ENCODE results near the gene ABCA10. TPM values are rescaled to one million over a fixed set of nuclear protein-coding genes. Genes with fewer than 3 reads are reported as not detected.

The ABCA10 gene
- total RNA-seq, 2 donors from 2014 or later, result not detected

DNA sequence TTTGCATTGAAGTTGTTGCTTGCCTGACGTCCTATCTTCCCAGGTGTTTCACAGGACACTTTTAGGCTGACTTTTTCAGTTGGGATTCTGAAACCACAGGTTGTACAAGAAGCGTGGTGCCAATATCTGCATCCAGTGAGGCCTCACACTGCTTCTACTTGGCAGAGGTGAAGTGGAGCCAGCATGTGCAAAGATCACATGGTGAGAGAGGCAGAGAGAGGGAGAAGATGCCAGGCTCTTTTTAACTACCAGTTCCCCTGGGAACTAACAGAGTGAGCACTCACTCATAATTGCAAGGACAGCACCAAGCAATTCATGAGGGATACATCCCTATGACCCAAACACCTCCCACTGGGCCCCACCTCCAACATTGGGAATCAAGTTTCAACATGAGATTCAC is 81.2 kb downstream of the ABCA10 start:
- peaks cover 8% of the 10 kb centered on the region for H3K9me3 Mint-ChIP-seq
- H3K4me1 ChIP-seq (ENCODE audit: control insufficient read depth, insufficient read depth, low read length), result no peaks in the 10 kb centered on the region

GRCh38 chr17:69144331-69145255 is 84.0 kb downstream of the ABCA10 start:
- Mint-ChIP-seq H3K9me3 (no peaks in the 10 kb centered on the region), H3K4me3 (no peak overlapping the region), H3K36me3 (ENCODE audit: low read depth) (no peaks in the 10 kb centered on the region), H3K27me3 (ENCODE audit: insufficient read depth) (peaks cover 6% of the 10 kb centered on the region), H3K4me1 (no peaks in the 10 kb centered on the region), H3K27ac (no peak overlapping the region)
- Histone ChIP-seq H3K36me3 (ENCODE audit: control insufficient read depth, insufficient read depth, low read length) (no peaks in the 10 kb centered on the region), H3K9me3 (ENCODE audit: control insufficient read depth, low read length) (no peaks in the 10 kb centered on the region), H3K27ac (ENCODE audit: low read depth, low read length) (no peak overlapping the region), H3K27me3 (ENCODE audit: control insufficient read depth, insufficient read depth, low read length, poor library complexity, severe bottlenecking) (no peaks in the 10 kb centered on the region), H3K9ac (ENCODE audit: extremely low read depth, low read length, poor library complexity, severe bottlenecking) (no peak overlapping the region), H3K4me3 (ENCODE audit: low read length) (no peak overlapping the region), H3K4me1 (ENCODE audit: control insufficient read depth, insufficient read depth, low read length) (no peaks in the 10 kb centered on the region)
- TF ChIP-seq CTCF (conservative IDR thresholded peaks at IDR 0.05), result no peak
- 90% methylated on average over 2 of the region's 2 CpGs; no CpG with 5 or more reads in 1 of the 2 experiments for whole genome bisulfite sequencing, 2 experiments (ENCODE audit: insufficient coverage in 1 of 2, insufficient read length in 1 of 2)
- no peak for DNase-seq

More for the DNA sequence above, 81.2 kb downstream of the ABCA10 start:
- Mint-ChIP-seq H3K27ac (no peak overlapping the region), H3K36me3 (ENCODE audit: low read depth) (no peaks in the 10 kb centered on the region), H3K27me3 (ENCODE audit: insufficient read depth) (peaks cover 6% of the 10 kb centered on the region), H3K4me3 (no peak overlapping the region), H3K4me1 (no peaks in the 10 kb centered on the region)
- no peaks in the 10 kb centered on the region for H3K9me3 ChIP-seq (ENCODE audit: control insufficient read depth, low read length)
- H3K27me3 ChIP-seq (ENCODE audit: control insufficient read depth, insufficient read depth, low read length, poor library complexity, severe bottlenecking), result no peaks in the 10 kb centered on the region
- TF ChIP-seq CTCF (conservative IDR thresholded peaks at IDR 0.05), result no peak
- no peak for DNase-seq
- H3K9ac ChIP-seq (ENCODE audit: extremely low read depth, low read length, poor library complexity, severe bottlenecking), result no peak overlapping the region
- H3K27ac ChIP-seq (ENCODE audit: low read depth, low read length), result no peak overlapping the region
- H3K36me3 ChIP-seq (ENCODE audit: control insufficient read depth, insufficient read depth, low read length), result no peaks in the 10 kb centered on the region
- 84 to 90% methylated on average over 2 of the region's 2 CpGs for WGBS, 2 experiments (ENCODE audit: insufficient coverage in 1 of 2, insufficient read length in 1 of 2)
- no peak overlapping the region for H3K4me3 ChIP-seq (ENCODE audit: low read length)

GRCh38 chr17:69143683-69144231 is 84.9 kb downstream of the ABCA10 start:
- H3K4me3 Mint-ChIP-seq, result no peak overlapping the region
- H3K4me1 ChIP-seq (ENCODE audit: control insufficient read depth, insufficient read depth, low read length), result no peaks in the 10 kb centered on the region
- H3K27ac ChIP-seq (ENCODE audit: low read depth, low read length), result no peak overlapping the region
- no peak overlapping the region for H3K27ac Mint-ChIP-seq
- peaks cover 6% of the 10 kb centered on the region for H3K27me3 Mint-ChIP-seq (ENCODE audit: insufficient read depth)
- H3K9ac ChIP-seq (ENCODE audit: extremely low read depth, low read length, poor library complexity, severe bottlenecking), result no peak overlapping the region
- no peak for DNase-seq
- H3K4me3 ChIP-seq (ENCODE audit: low read length), result no peak overlapping the region
- H3K36me3 ChIP-seq (ENCODE audit: control insufficient read depth, insufficient read depth, low read length), result no peaks in the 10 kb centered on the region
- H3K27me3 ChIP-seq (ENCODE audit: control insufficient read depth, insufficient read depth, low read length, poor library complexity, severe bottlenecking), result no peaks in the 10 kb centered on the region
- WGBS, 2 experiments (ENCODE audit: insufficient coverage in 1 of 2, insufficient read length in 1 of 2), result 89 to 100% methylated on average over 2 to 3 of the region's 3 CpGs
- H3K9me3 ChIP-seq (ENCODE audit: control insufficient read depth, low read length), result no peaks in the 10 kb centered on the region
- H3K36me3 Mint-ChIP-seq (ENCODE audit: low read depth), result no peaks in the 10 kb centered on the region
- no peaks in the 10 kb centered on the region for H3K4me1 Mint-ChIP-seq
- TF ChIP-seq CTCF (conservative IDR thresholded peaks at IDR 0.05), result no peak
- no peaks in the 10 kb centered on the region for H3K9me3 Mint-ChIP-seq

Data from endodermal cell (in vitro differentiated cells).